ENCODE results near the gene SLC52A1. TPM values are rescaled to one million over a fixed set of nuclear protein-coding genes. Genes with fewer than 3 reads are reported as not detected.
A peak's percentile ranks its signal among the peaks of the same experiment; 100 is the strongest.

The SLC52A1 gene
- total RNA-seq, 1 donor from 2014 or later = 0.49 TPM

DNA sequence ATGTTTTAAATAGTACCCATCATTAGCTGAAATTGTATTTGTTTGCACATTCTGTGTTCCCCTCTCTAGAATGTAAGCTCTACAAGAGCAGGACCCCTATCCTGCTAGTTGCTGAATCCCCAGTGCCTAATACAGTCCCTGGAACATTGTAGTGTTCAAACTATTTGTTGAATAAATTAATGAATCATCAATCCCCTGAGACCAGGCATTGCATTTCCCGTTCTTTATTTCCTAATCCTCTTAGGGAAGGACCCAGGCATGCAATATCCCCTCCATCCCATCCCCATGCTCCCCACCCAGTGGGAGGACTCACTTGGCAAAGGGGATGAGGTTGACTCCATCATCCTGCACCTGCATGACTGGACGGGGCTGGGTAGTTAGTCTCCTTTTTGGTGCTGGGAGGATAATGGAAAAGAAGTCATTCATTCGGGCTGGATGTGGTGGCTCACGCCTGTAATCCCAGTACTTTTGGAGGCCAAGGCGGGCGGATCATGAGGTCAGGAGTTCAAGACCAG is 41.1 kb downstream of the SLC52A1 start:
- DNase-seq (ENCODE audit: extremely low spot score in 2 of 2) = no peak
- TF ChIP-seq, protein P1, sequence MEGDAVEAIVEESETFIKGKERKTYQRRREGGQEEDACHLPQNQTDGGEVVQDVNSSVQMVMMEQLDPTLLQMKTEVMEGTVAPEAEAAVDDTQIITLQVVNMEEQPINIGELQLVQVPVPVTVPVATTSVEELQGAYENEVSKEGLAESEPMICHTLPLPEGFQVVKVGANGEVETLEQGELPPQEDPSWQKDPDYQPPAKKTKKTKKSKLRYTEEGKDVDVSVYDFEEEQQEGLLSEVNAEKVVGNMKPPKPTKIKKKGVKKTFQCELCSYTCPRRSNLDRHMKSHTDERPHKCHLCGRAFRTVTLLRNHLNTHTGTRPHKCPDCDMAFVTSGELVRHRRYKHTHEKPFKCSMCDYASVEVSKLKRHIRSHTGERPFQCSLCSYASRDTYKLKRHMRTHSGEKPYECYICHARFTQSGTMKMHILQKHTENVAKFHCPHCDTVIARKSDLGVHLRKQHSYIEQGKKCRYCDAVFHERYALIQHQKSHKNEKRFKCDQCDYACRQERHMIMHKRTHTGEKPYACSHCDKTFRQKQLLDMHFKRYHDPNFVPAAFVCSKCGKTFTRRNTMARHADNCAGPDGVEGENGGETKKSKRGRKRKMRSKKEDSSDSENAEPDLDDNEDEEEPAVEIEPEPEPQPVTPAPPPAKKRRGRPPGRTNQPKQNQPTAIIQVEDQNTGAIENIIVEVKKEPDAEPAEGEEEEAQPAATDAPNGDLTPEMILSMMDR (IDR thresholded peaks at IDR 0.05) = no peak
- TF ChIP-seq POLR2AphosphoS5 (IDR thresholded peaks at IDR 0.05; ENCODE audit: insufficient read depth in 1 of 2, low read depth in 1 of 2) (no peak), POLR2A (IDR thresholded peaks at IDR 0.05) (no peak)
- intact Hi-C loops (cut with DNase I) = no loop called here
- Histone ChIP-seq H3K36me3 (no peaks in the 10 kb centered on the region), H3K4me3 (no peak overlapping the region), H3K4me1 (peaks cover 20% of the 10 kb centered on the region), H3K27me3 (no peaks in the 10 kb centered on the region), H3K9me3 (no peaks in the 10 kb centered on the region), H3K27ac (no peak overlapping the region)

DNA sequence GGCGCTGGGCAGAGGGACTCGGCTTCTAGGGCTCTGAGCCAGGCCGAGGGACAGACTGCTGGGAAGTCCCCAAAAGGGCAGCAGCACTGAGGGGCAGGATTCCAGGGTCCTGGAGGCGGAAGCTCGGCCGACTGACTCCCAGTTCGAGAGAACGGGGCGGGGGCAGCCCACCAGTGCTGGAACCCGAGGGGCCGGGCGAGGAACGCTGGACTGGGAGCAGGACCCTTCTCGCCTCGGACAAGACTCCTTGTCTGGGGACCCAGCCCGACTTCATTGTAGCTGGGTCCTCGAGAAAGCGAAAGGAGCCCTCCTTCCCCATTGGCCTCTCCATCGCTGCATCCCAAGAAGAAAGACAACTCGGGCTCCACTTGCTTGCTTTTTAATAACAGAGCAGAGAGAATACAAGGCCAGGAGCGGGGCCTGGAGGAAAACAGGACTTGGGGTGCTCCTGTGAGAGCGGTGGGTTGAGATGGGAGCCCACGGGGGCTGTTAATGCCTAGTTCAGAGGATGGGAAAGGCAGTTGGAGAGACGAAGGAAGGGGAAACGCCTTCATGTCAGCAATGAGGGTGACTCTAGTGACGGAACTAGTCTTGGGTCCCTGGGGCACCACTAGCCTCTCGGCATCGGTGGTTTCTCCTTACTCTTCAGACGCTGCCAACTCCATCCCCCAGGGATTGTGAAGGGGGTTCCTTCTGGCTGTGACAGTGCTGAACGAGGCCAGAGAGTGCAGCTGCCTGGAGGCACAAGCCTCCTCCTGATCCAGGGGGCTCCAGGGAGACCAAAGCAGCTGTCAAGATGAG is 47.3 kb downstream of the SLC52A1 start:
- intact Hi-C loops (cut with DNase I) = loop anchor here (10.0 kb wide), 1 partner anchor 47 kb away; the partner anchor contains the start of gene SLC52A1
- no peaks in the 10 kb centered on the region for H3K36me3 ChIP-seq
- DNase-seq (ENCODE audit: extremely low spot score in 2 of 2) = peak in 1 of 2 donors; percentile 87

DNA sequence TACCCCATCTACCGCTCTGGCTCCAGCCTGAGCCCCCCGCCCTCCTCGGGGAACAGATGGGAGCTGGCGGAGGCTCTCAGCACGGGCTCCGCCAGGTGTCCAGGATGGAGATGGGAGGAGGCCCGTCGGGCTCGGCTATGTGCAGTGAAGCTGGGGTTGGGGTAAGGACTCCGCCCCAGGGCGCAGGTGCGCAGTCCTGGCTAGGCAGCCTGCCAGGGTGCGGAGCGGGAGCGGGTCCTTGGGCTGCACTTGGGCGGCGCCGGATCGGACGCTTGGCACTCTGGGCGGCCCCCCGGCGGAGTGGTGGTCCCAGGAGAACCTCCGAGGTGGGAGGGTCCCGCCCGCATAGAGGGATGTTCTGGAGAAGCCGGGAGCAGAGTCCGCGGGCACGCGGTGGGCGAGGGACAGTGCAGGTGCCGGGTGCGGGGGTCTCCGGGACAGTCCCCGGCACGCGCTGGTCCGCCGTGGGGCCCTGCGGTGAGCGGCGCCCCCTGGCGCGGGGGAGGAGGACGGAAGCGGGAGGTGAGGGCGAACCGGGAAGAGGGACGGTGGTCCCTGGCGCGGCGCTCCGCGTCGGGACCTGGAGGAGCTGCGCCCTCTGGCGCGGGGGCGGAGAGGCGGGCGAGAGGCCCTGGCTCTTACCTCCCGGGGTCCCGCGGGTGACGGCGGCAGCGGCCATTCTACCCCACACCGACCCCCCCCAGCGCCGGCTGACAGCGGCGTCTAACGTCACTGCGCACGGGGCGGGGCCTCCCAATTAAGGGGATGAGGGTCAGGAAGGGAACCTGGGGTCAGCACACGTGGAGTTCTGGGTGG is 48.1 kb downstream of the SLC52A1 start, which contains the start of gene CAMTA2:
TSS of gene CAMTA2 (minus strand) at position 725 of the 816 bp plus-strand sequence. CDS start 1,453 bp downstream, outside the sequence.
- no peaks in the 10 kb centered on the region for H3K9me3 ChIP-seq
- no peaks in the 10 kb centered on the region for H3K27me3 ChIP-seq
- intact Hi-C loops (cut with DNase I) = loop anchor here (10.0 kb wide), 1 partner anchor 48 kb away; the partner anchor contains the start of gene SLC52A1
- H3K4me1 ChIP-seq = peaks cover 32% of the 10 kb centered on the region
- no peak for DNase-seq (ENCODE audit: extremely low spot score in 2 of 2)
- peak; percentile 69 to 93 for TF ChIP-seq POLR2AphosphoS5 (IDR thresholded peaks at IDR 0.05; ENCODE audit: insufficient read depth in 1 of 2, low read depth in 1 of 2)
- TF ChIP-seq, protein P1 (IDR thresholded peaks at IDR 0.05) = peak; percentile 22 to 89 (median 63)
- TF ChIP-seq POLR2A (IDR thresholded peaks at IDR 0.05) = peak in 1 of 2 donors; percentile 81
- peak within 1 kb of the TSS; percentile 89 for H3K27ac ChIP-seq
- peaks cover 0 to 6% of the 10 kb centered on the region in 2 donors for H3K36me3 ChIP-seq
- H3K4me3 ChIP-seq = peak within 1 kb of the TSS; percentile 66 to 95

More for the DNA sequence above, 47.3 kb downstream of the SLC52A1 start:
- peaks cover 32% of the 10 kb centered on the region for H3K4me1 ChIP-seq
- peak overlapping the region; percentile 66 to 95 for H3K4me3 ChIP-seq
- no peaks in the 10 kb centered on the region for H3K27me3 ChIP-seq
- peak in 1 of 2 donors; percentile 75 for TF ChIP-seq POLR2AphosphoS5 (IDR thresholded peaks at IDR 0.05; ENCODE audit: insufficient read depth in 1 of 2, low read depth in 1 of 2)
- TF ChIP-seq, protein P1 (IDR thresholded peaks at IDR 0.05) = no peak
- no peaks in the 10 kb centered on the region for H3K9me3 ChIP-seq
- peak overlapping the region; percentile 89 for H3K27ac ChIP-seq

DNA sequence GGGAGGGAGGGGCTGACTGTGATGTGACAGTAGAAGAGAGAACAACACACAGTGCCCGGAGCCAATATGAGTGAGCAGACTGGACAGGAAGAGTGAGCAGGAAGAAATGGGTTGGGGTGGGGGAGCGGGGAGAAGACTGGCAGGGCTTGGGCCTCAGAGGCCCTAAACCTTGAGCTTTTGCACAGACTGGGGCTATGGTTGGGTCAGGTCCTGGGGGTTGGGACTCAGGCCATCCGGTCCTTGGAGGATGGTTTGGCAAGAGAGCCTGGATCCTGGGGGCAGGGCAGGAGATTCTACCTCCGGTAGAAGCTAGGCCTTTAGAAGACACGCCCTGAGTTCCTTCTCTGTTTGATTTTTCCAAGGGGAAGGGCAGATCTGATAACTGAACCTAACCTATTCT is 48.8 kb downstream of the SLC52A1 start:
- peaks cover 0 to 12% of the 10 kb centered on the region in 2 donors for H3K36me3 ChIP-seq
- H3K27me3 ChIP-seq = no peaks in the 10 kb centered on the region
- no peak for DNase-seq (ENCODE audit: extremely low spot score in 2 of 2)
- intact Hi-C loops (cut with DNase I) = loop anchor here (10.0 kb wide), 1 partner anchor 48 kb away; the partner anchor contains the start of gene SLC52A1
- peak overlapping the region; percentile 89 for H3K27ac ChIP-seq
- TF ChIP-seq POLR2AphosphoS5 (IDR thresholded peaks at IDR 0.05; ENCODE audit: insufficient read depth in 1 of 2, low read depth in 1 of 2) (no peak), POLR2A (IDR thresholded peaks at IDR 0.05) (no peak)
- TF ChIP-seq, protein P1 (IDR thresholded peaks at IDR 0.05) = no peak
- peaks cover 32% of the 10 kb centered on the region for H3K4me1 ChIP-seq
- no peaks in the 10 kb centered on the region for H3K9me3 ChIP-seq
- H3K4me3 ChIP-seq = peak overlapping the region; percentile 66 to 95

Other genes starting within 250 kb of the SLC52A1 start
- 12.5 TPM for gene VMO1, start 249.1 kb downstream of the SLC52A1 start, total RNA-seq
- gene GLTPD2, start 246.5 kb downstream of the SLC52A1 start, total RNA-seq = not detected
- 110 TPM for gene PSMB6, start 239.3 kb downstream of the SLC52A1 start, total RNA-seq
- 63.6 TPM for gene PLD2, start 228.3 kb downstream of the SLC52A1 start, total RNA-seq
- gene MINK1, start 202.1 kb downstream of the SLC52A1 start, total RNA-seq = 120 TPM
- 1.7 TPM for gene C17orf107, start 135.9 kb downstream of the SLC52A1 start, total RNA-seq
- gene CHRNE, start 132.3 kb downstream of the SLC52A1 start, total RNA-seq = 0.98 TPM
- gene GP1BA, start 103.1 kb downstream of the SLC52A1 start, total RNA-seq = not detected
- 45.7 TPM for gene SLC25A11, start 95.4 kb downstream of the SLC52A1 start, total RNA-seq
- 54.3 TPM for gene RNF167, start 95.2 kb downstream of the SLC52A1 start, total RNA-seq
- gene PFN1, start 86.9 kb downstream of the SLC52A1 start, total RNA-seq = 811 TPM
- 5.6 TPM for gene ENO3, start 84.3 kb downstream of the SLC52A1 start, total RNA-seq
- 34.6 TPM for gene SPAG7, start 67.6 kb downstream of the SLC52A1 start, total RNA-seq
- gene CAMTA2, start 47.8 kb downstream of the SLC52A1 start, total RNA-seq = 36.3 TPM
- gene INCA1, start 37.9 kb downstream of the SLC52A1 start, total RNA-seq = 1.7 TPM
- gene KIF1C, start 37.5 kb downstream of the SLC52A1 start, total RNA-seq = 46.9 TPM
- 3.4 TPM for gene ZFP3, start 43.0 kb upstream of the SLC52A1 start, total RNA-seq
- 4.9 TPM for gene ZNF232, start 76.5 kb upstream of the SLC52A1 start, total RNA-seq
- 0.49 TPM for gene USP6, start 80.6 kb upstream of the SLC52A1 start, total RNA-seq
- 13.8 TPM for gene ZNF594, start 156.4 kb upstream of the SLC52A1 start, total RNA-seq
- gene SCIMP, start 199.4 kb upstream of the SLC52A1 start, total RNA-seq = 2.2 TPM
- gene RABEP1, start 246.9 kb upstream of the SLC52A1 start, total RNA-seq = 33.4 TPM

All from vagina (tissue), 2 donors.